HL-60 (cell line): ENCODE results near the gene ZNF385A.

ENCODE experiments used
- GABPA ChIP-seq: IDR thresholded peaks from 2 replicates; pipeline ENCODE4 v1.6.1; 2012; ENCODE audit warnings: low read depth
- POLR2AphosphoS5 ChIP-seq: IDR thresholded peaks from 2 replicates; pipeline ENCODE4 v1.6.1; 2012; ENCODE audit warnings: low read depth
- REST ChIP-seq: IDR thresholded peaks from 2 replicates; pipeline ENCODE4 v1.6.1; 2012; ENCODE audit warnings: low read depth; ENCODE audit not compliant: insufficient replicate concordance
- TF ChIP-seq, protein P1 (sequence below): IDR thresholded peaks from one replicate; pipeline ENCODE4 v1.5.1; 2011; ENCODE audit warnings: low read length, control low read depth, inconsistent platforms; ENCODE audit not compliant: insufficient read depth

DNA sequence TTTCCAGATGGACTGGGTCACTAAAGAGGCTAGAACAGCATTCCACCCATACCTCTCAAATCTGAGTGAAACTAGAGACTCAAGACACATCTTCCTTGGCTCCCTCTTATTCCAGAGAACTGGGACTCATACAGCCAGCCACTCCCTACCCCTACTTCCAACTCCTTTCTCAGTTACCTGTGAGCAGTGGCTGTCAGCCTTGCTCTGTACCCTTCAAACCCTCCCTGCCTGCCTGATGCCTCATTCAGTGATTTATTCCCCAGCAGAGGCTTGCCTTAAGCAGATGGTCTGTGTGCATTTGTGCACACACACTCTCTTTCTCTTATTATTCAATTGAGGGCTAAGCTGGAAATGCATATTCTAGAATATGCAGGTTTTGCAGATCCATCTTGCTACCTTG lies 34.9 kb downstream of the ZNF385A start:
- TF ChIP-seq, protein P1, sequence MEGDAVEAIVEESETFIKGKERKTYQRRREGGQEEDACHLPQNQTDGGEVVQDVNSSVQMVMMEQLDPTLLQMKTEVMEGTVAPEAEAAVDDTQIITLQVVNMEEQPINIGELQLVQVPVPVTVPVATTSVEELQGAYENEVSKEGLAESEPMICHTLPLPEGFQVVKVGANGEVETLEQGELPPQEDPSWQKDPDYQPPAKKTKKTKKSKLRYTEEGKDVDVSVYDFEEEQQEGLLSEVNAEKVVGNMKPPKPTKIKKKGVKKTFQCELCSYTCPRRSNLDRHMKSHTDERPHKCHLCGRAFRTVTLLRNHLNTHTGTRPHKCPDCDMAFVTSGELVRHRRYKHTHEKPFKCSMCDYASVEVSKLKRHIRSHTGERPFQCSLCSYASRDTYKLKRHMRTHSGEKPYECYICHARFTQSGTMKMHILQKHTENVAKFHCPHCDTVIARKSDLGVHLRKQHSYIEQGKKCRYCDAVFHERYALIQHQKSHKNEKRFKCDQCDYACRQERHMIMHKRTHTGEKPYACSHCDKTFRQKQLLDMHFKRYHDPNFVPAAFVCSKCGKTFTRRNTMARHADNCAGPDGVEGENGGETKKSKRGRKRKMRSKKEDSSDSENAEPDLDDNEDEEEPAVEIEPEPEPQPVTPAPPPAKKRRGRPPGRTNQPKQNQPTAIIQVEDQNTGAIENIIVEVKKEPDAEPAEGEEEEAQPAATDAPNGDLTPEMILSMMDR: no peak
- TF ChIP-seq REST: no peak
- TF ChIP-seq GABPA: no peak
- no peak for TF ChIP-seq POLR2AphosphoS5
